ENCODE measurements around the gene KDM2A. TPM values are rescaled to one million over a fixed set of nuclear protein-coding genes. Genes with fewer than 3 reads are reported as not detected.

KDM2A gene
- total and polyA plus RNA-seq, 2 experiments from 2014 or later = 25.0 to 54.1 TPM

- no peaks in the 10 kb centered on the region for H3K9me3 Mint-ChIP-seq
- H3K4me1 Mint-ChIP-seq = peaks cover 27% of the 10 kb centered on the region
- Histone ChIP-seq H4K20me1 (replicated peaks; ENCODE audit: insufficient read depth) (no peaks in the 10 kb centered on the region), H3K36me3 (ENCODE audit: insufficient read depth) (no peaks in the 10 kb centered on the region), H3K27ac (ENCODE audit: low read depth) (no peak overlapping the region), H3K4me3 (no peak overlapping the region), H3K79me2 (replicated peaks; ENCODE audit: insufficient read depth) (no peaks in the 10 kb centered on the region), H3K4me1 (ENCODE audit: insufficient read depth) (peaks cover 16% of the 10 kb centered on the region), H3K27me3 (ENCODE audit: insufficient read depth) (peaks cover 10% of the 10 kb centered on the region), H3K4me2 (no peak overlapping the region), H3F3A (replicated peaks; ENCODE audit: low read depth) (0 out of 2 replicates have a peak, but pooled peaks cover 6% of the 10 kb centered on the region), H2AFZ (0 out of 2 replicates have a peak overlapping the region, but pooled peaks have one; percentile 14), H3K9me2 (ENCODE audit: insufficient read depth) (no peaks in the 10 kb centered on the region)
- DNase-seq (ENCODE audit: low spot score) = peak; percentile 27
- TF ChIP-seq STAT1 (IDR thresholded peaks at IDR 0.05; ENCODE audit: unreplicated experiment) (no peak), JUNB (IDR thresholded peaks at IDR 0.05; ENCODE audit: unreplicated experiment) (no peak), ZNF114 (CRISPR knock-in tag; IDR thresholded peaks at IDR 0.05) (no peak), ETS1 (IDR thresholded peaks at IDR 0.05) (no peak)
- H3K27ac Mint-ChIP-seq = no peak overlapping the region
- no peak overlapping the region; the same call in 2 of the 3 replicates for H3K4me3 Mint-ChIP-seq
- peak; percentile 34; the same call in 2 of the 3 replicates for ATAC-seq
- H3K27me3 Mint-ChIP-seq (ENCODE audit: insufficient read depth, low read depth, poor library complexity) = peaks cover 4% of the 10 kb centered on the region
- H3K36me3 Mint-ChIP-seq (ENCODE audit: low read depth) = no peaks in the 10 kb centered on the region
Observed at GRCh38 chr11:67113231-67113721, 5.8 kb upstream of the KDM2A start.

GRCh38 chr11:67114275-67114896 is 4.7 kb upstream of the KDM2A start:
- H3K4me2 ChIP-seq = no peak overlapping the region
- peaks cover 10% of the 10 kb centered on the region for H3K27me3 ChIP-seq (ENCODE audit: insufficient read depth)
- no peak overlapping the region for H3K27ac Mint-ChIP-seq
- TF ChIP-seq ETS1 (IDR thresholded peaks at IDR 0.05) (no peak), EZH2 (IDR thresholded peaks at IDR 0.05; ENCODE audit: low read depth, unreplicated experiment) (no peak), CTCF (conservative IDR thresholded peaks at IDR 0.05; ENCODE audit: low read depth in 2 of 2) (no peak), CREB1 (CRISPR knock-in tag; IDR thresholded peaks at IDR 0.05; ENCODE audit: low read depth) (no peak), ZNF331 (CRISPR knock-in tag; IDR thresholded peaks at IDR 0.05; ENCODE audit: low read depth) (no peak), ZNF462 (CRISPR knock-in tag; IDR thresholded peaks at IDR 0.05) (no peak), EZH2phosphoT487 (IDR thresholded peaks at IDR 0.05; ENCODE audit: unreplicated experiment) (no peak)
- peaks cover 27% of the 10 kb centered on the region for H3K4me1 Mint-ChIP-seq
- H3K4me1 ChIP-seq (ENCODE audit: insufficient read depth) = peaks cover 16% of the 10 kb centered on the region
- no peak overlapping the region for H3K27ac ChIP-seq (ENCODE audit: low read depth)
- no peak overlapping the region for H3K4me3 Mint-ChIP-seq
- H2AFZ ChIP-seq = no peak overlapping the region; the same call in 1 of the 2 replicates
- H3K79me2 ChIP-seq (replicated peaks; ENCODE audit: insufficient read depth) = no peaks in the 10 kb centered on the region
- peaks cover 4% of the 10 kb centered on the region for H3K27me3 Mint-ChIP-seq (ENCODE audit: insufficient read depth, low read depth, poor library complexity)
- 0 out of 2 replicates have a peak, but pooled peaks cover 6% of the 10 kb centered on the region for H3F3A ChIP-seq (replicated peaks; ENCODE audit: low read depth)
- H3K4me3 ChIP-seq = no peak overlapping the region
- H3K36me3 ChIP-seq (ENCODE audit: insufficient read depth) = no peaks in the 10 kb centered on the region
- H3K9me3 Mint-ChIP-seq = no peaks in the 10 kb centered on the region
- H4K20me1 ChIP-seq (replicated peaks; ENCODE audit: insufficient read depth) = no peaks in the 10 kb centered on the region
- H3K9me2 ChIP-seq (ENCODE audit: insufficient read depth) = no peaks in the 10 kb centered on the region
- ATAC-seq (no peak), DNase-seq (ENCODE audit: low spot score) (no peak)
- H3K36me3 Mint-ChIP-seq (ENCODE audit: low read depth) = no peaks in the 10 kb centered on the region

All from GM23338 (cell line).